ENCODE data around the gene POLR1F.

POLR1F gene

GRCh38 chr7:19708397-19709248 is at the start of gene POLR1F:
Gene POLR1F (minus strand): TSS chr7:19709037. CDS start chr7:19709016, 21 bp downstream.
- peak; percentile 95 for TF ChIP-seq MAX (IDR thresholded peaks at IDR 0.05; ENCODE audit: low read depth, low read length)
- peak; percentile 98 for TF ChIP-seq MYC (IDR thresholded peaks at IDR 0.05; ENCODE audit: low read depth, low read length)
- TF ChIP-seq POLR2A (IDR thresholded peaks at IDR 0.05; ENCODE audit: extremely low read depth, insufficient read length): peak; percentile 96
- peak; percentile 95 for TF ChIP-seq CTCF (IDR thresholded peaks at IDR 0.05; ENCODE audit: low read depth, low read length)
- peak; percentile 98 for DNase-seq (ENCODE audit: low read depth)
- H3K4me3 ChIP-seq (ENCODE audit: low read depth, low read length): peak within 1 kb of the TSS; percentile 98

GRCh38 chr7:19754521-19755116 is 45.8 kb upstream of the POLR1F start:
- peak; percentile 57 for DNase-seq (ENCODE audit: low read depth)
- H3K4me3 ChIP-seq (ENCODE audit: low read depth, low read length): no peak overlapping the region
- TF ChIP-seq MAX (IDR thresholded peaks at IDR 0.05; ENCODE audit: low read depth, low read length) (no peak), MYC (IDR thresholded peaks at IDR 0.05; ENCODE audit: low read depth, low read length) (no peak), CTCF (IDR thresholded peaks at IDR 0.05; ENCODE audit: low read depth, low read length) (peak; percentile 74)

- H3K4me3 ChIP-seq (ENCODE audit: low read depth, low read length): no peak overlapping the region
- TF ChIP-seq MAX (IDR thresholded peaks at IDR 0.05; ENCODE audit: low read depth, low read length): no peak
- no peak for TF ChIP-seq CTCF (IDR thresholded peaks at IDR 0.05; ENCODE audit: low read depth, low read length)
- TF ChIP-seq POLR2A (IDR thresholded peaks at IDR 0.05; ENCODE audit: extremely low read depth, insufficient read length): no peak
- no peak for TF ChIP-seq MYC (IDR thresholded peaks at IDR 0.05; ENCODE audit: low read depth, low read length)
- DNase-seq (ENCODE audit: low read depth): no peak
Measured at GRCh38 chr7:19752020-19752419, 43.2 kb upstream of the POLR1F start.

GRCh38 chr7:19749658-19750057 is 40.8 kb upstream of the POLR1F start:
- no peak for TF ChIP-seq MYC (IDR thresholded peaks at IDR 0.05; ENCODE audit: low read depth, low read length)
- TF ChIP-seq POLR2A (IDR thresholded peaks at IDR 0.05; ENCODE audit: extremely low read depth, insufficient read length): no peak
- TF ChIP-seq MAX (IDR thresholded peaks at IDR 0.05; ENCODE audit: low read depth, low read length): no peak
- no peak overlapping the region for H3K4me3 ChIP-seq (ENCODE audit: low read depth, low read length)
- no peak for DNase-seq (ENCODE audit: low read depth)

GRCh38 chr7:19747740-19748339 is 39.0 kb upstream of the POLR1F start:
- peak; percentile 41 for TF ChIP-seq CTCF (IDR thresholded peaks at IDR 0.05; ENCODE audit: low read depth, low read length)
- no peak for TF ChIP-seq MAX (IDR thresholded peaks at IDR 0.05; ENCODE audit: low read depth, low read length)
- H3K4me3 ChIP-seq (ENCODE audit: low read depth, low read length): no peak overlapping the region
- DNase-seq (ENCODE audit: low read depth): peak; percentile 45

- no peak overlapping the region for H3K4me3 ChIP-seq (ENCODE audit: low read depth, low read length)
- no peak for DNase-seq (ENCODE audit: low read depth)
- TF ChIP-seq MYC (IDR thresholded peaks at IDR 0.05; ENCODE audit: low read depth, low read length): no peak
Measured at GRCh38 chr7:19744075-19744474, 35.2 kb upstream of the POLR1F start.
